ENCODE data around the gene CMTM8. TPM values are rescaled to one million over a fixed set of nuclear protein-coding genes. Genes with fewer than 3 reads are reported as not detected.

CMTM8 gene
- polyA plus RNA-seq, 4 donors, result 5.4 to 41.3 (median 8.0) TPM

GRCh38 chr3:32367442-32367841, 129.0 kb downstream of the CMTM8 start:
- Histone ChIP-seq H3K36me3 (ENCODE audit: control insufficient read depth in 3 of 3, insufficient read depth in 2 of 3, low read depth in 1 of 3, low read length in 3 of 3) (peaks cover 0 to 20% (median 2%) of the 10 kb centered on the region in 3 donors), H3K4me1 (ENCODE audit: control insufficient read depth in 3 of 3, insufficient read depth in 2 of 3, low read depth in 1 of 3, low read length in 2 of 3) (no peaks in the 10 kb centered on the region), H3K4me3 (ENCODE audit: low read depth in 1 of 3, low read length in 3 of 3) (no peak overlapping the region), H3K27ac (ENCODE audit: low read depth in 1 of 3, low read length in 2 of 3) (no peak overlapping the region), H3K9me3 (ENCODE audit: control insufficient read depth in 2 of 2, insufficient read depth in 1 of 2, low read depth in 1 of 2, low read length in 1 of 2) (no peaks in the 10 kb centered on the region), H3K27me3 (ENCODE audit: control insufficient read depth in 3 of 3, insufficient read depth in 3 of 3, low read length in 3 of 3) (no peaks in the 10 kb centered on the region)
- DNase-seq (no peak), FAIRE-seq (no peak)
- WGBS, 3 donors, result 91 to 95% (median 95%) methylated on average over 8 to 10 of the region's 10 CpGs

- FAIRE-seq (no peak), DNase-seq (no peak)
- Histone ChIP-seq H3K27me3 (ENCODE audit: control insufficient read depth in 3 of 3, insufficient read depth in 3 of 3, low read length in 3 of 3) (no peaks in the 10 kb centered on the region), H3K4me1 (ENCODE audit: control insufficient read depth in 3 of 3, insufficient read depth in 2 of 3, low read depth in 1 of 3, low read length in 2 of 3) (no peaks in the 10 kb centered on the region), H3K36me3 (ENCODE audit: control insufficient read depth in 3 of 3, insufficient read depth in 2 of 3, low read depth in 1 of 3, low read length in 3 of 3) (peaks cover 0 to 7% (median 2%) of the 10 kb centered on the region in 3 donors), H3K4me3 (ENCODE audit: low read depth in 1 of 3, low read length in 3 of 3) (no peak overlapping the region), H3K27ac (ENCODE audit: low read depth in 1 of 3, low read length in 2 of 3) (peak overlapping the region in 1 of 3 donors; percentile 27), H3K9me3 (ENCODE audit: control insufficient read depth in 2 of 2, insufficient read depth in 1 of 2, low read depth in 1 of 2, low read length in 1 of 2) (no peaks in the 10 kb centered on the region)
- WGBS, 3 donors, result 76 to 92% (median 77%) methylated on average over 7 of the region's 7 CpGs
Observed at GRCh38 chr3:32371461-32372212, 133.2 kb downstream of the CMTM8 start.

GRCh38 chr3:32372213-32372490, 133.7 kb downstream of the CMTM8 start:
- Histone ChIP-seq H3K27me3 (ENCODE audit: control insufficient read depth in 3 of 3, insufficient read depth in 3 of 3, low read length in 3 of 3) (no peaks in the 10 kb centered on the region), H3K36me3 (ENCODE audit: control insufficient read depth in 3 of 3, insufficient read depth in 2 of 3, low read depth in 1 of 3, low read length in 3 of 3) (peaks cover 0 to 7% (median 2%) of the 10 kb centered on the region in 3 donors), H3K4me3 (ENCODE audit: low read depth in 1 of 3, low read length in 3 of 3) (no peak overlapping the region), H3K4me1 (ENCODE audit: control insufficient read depth in 3 of 3, insufficient read depth in 2 of 3, low read depth in 1 of 3, low read length in 2 of 3) (no peaks in the 10 kb centered on the region), H3K27ac (ENCODE audit: low read depth in 1 of 3, low read length in 2 of 3) (peak overlapping the region in 1 of 3 donors; percentile 9), H3K9me3 (ENCODE audit: control insufficient read depth in 2 of 2, insufficient read depth in 1 of 2, low read depth in 1 of 2, low read length in 1 of 2) (no peaks in the 10 kb centered on the region)
- no peak for DNase-seq
- FAIRE-seq, result no peak
- 89 to 91% (median 90%) methylated on average over 4 of the region's 4 CpGs for WGBS, 3 donors

GRCh38 chr3:32373276-32373675, 134.8 kb downstream of the CMTM8 start:
- Histone ChIP-seq H3K4me3 (ENCODE audit: low read depth in 1 of 3, low read length in 3 of 3) (no peak overlapping the region), H3K27ac (ENCODE audit: low read depth in 1 of 3, low read length in 2 of 3) (no peak overlapping the region), H3K9me3 (ENCODE audit: control insufficient read depth in 2 of 2, insufficient read depth in 1 of 2, low read depth in 1 of 2, low read length in 1 of 2) (no peaks in the 10 kb centered on the region), H3K27me3 (ENCODE audit: control insufficient read depth in 3 of 3, insufficient read depth in 3 of 3, low read length in 3 of 3) (no peaks in the 10 kb centered on the region), H3K36me3 (ENCODE audit: control insufficient read depth in 3 of 3, insufficient read depth in 2 of 3, low read depth in 1 of 3, low read length in 3 of 3) (peaks cover 0 to 2% (median 0%) of the 10 kb centered on the region in 3 donors), H3K4me1 (ENCODE audit: control insufficient read depth in 3 of 3, insufficient read depth in 2 of 3, low read depth in 1 of 3, low read length in 2 of 3) (no peaks in the 10 kb centered on the region)
- FAIRE-seq (no peak), DNase-seq (no peak)
- WGBS, 3 donors, result 81 to 85% (median 84%) methylated on average over 5 of the region's 5 CpGs

GRCh38 chr3:32373844-32374243, 135.4 kb downstream of the CMTM8 start:
- H3K27ac ChIP-seq (ENCODE audit: low read depth in 1 of 3, low read length in 2 of 3), result no peak overlapping the region
- 68 to 87% (median 74%) methylated on average over 5 of the region's 5 CpGs for WGBS, 3 donors
- H3K27me3 ChIP-seq (ENCODE audit: control insufficient read depth in 3 of 3, insufficient read depth in 3 of 3, low read length in 3 of 3), result no peaks in the 10 kb centered on the region
- no peaks in the 10 kb centered on the region for H3K36me3 ChIP-seq (ENCODE audit: control insufficient read depth in 3 of 3, insufficient read depth in 2 of 3, low read depth in 1 of 3, low read length in 3 of 3)
- DNase-seq (no peak), FAIRE-seq (no peak)
- H3K4me3 ChIP-seq (ENCODE audit: low read depth in 1 of 3, low read length in 3 of 3), result no peak overlapping the region
- H3K4me1 ChIP-seq (ENCODE audit: control insufficient read depth in 3 of 3, insufficient read depth in 2 of 3, low read depth in 1 of 3, low read length in 2 of 3), result no peaks in the 10 kb centered on the region
- no peaks in the 10 kb centered on the region for H3K9me3 ChIP-seq (ENCODE audit: control insufficient read depth in 2 of 2, insufficient read depth in 1 of 2, low read depth in 1 of 2, low read length in 1 of 2)

- no peaks in the 10 kb centered on the region for H3K36me3 ChIP-seq (ENCODE audit: control insufficient read depth in 3 of 3, insufficient read depth in 2 of 3, low read depth in 1 of 3, low read length in 3 of 3)
- no peak overlapping the region for H3K4me3 ChIP-seq (ENCODE audit: low read depth in 1 of 3, low read length in 3 of 3)
- H3K27me3 ChIP-seq (ENCODE audit: control insufficient read depth in 3 of 3, insufficient read depth in 3 of 3, low read length in 3 of 3), result no peaks in the 10 kb centered on the region
- WGBS, 3 donors, result 62 to 68% (median 66%) methylated on average over 12 of the region's 12 CpGs
- peak; percentile 81 to 83 for DNase-seq
- no peak overlapping the region for H3K27ac ChIP-seq (ENCODE audit: low read depth in 1 of 3, low read length in 2 of 3)
- no peak for FAIRE-seq
- no peaks in the 10 kb centered on the region for H3K4me1 ChIP-seq (ENCODE audit: control insufficient read depth in 3 of 3, insufficient read depth in 2 of 3, low read depth in 1 of 3, low read length in 2 of 3)
- H3K9me3 ChIP-seq (ENCODE audit: control insufficient read depth in 2 of 2, insufficient read depth in 1 of 2, low read depth in 1 of 2, low read length in 1 of 2), result no peaks in the 10 kb centered on the region
Observed at GRCh38 chr3:32374788-32375595, 136.5 kb downstream of the CMTM8 start.

GRCh38 chr3:32375596-32375930, 137.1 kb downstream of the CMTM8 start:
- no peak for FAIRE-seq
- no peak for DNase-seq
- Histone ChIP-seq H3K9me3 (ENCODE audit: control insufficient read depth in 2 of 2, insufficient read depth in 1 of 2, low read depth in 1 of 2, low read length in 1 of 2) (no peaks in the 10 kb centered on the region), H3K27ac (ENCODE audit: low read depth in 1 of 3, low read length in 2 of 3) (no peak overlapping the region), H3K36me3 (ENCODE audit: control insufficient read depth in 3 of 3, insufficient read depth in 2 of 3, low read depth in 1 of 3, low read length in 3 of 3) (no peaks in the 10 kb centered on the region), H3K4me1 (ENCODE audit: control insufficient read depth in 3 of 3, insufficient read depth in 2 of 3, low read depth in 1 of 3, low read length in 2 of 3) (no peaks in the 10 kb centered on the region), H3K27me3 (ENCODE audit: control insufficient read depth in 3 of 3, insufficient read depth in 3 of 3, low read length in 3 of 3) (no peaks in the 10 kb centered on the region), H3K4me3 (ENCODE audit: low read depth in 1 of 3, low read length in 3 of 3) (no peak overlapping the region)
- WGBS, 3 donors, result 93 to 94% (median 94%) methylated on average over 5 of the region's 5 CpGs

- H3K9me3 ChIP-seq (ENCODE audit: control insufficient read depth in 2 of 2, insufficient read depth in 1 of 2, low read depth in 1 of 2, low read length in 1 of 2), result no peaks in the 10 kb centered on the region
- H3K27me3 ChIP-seq (ENCODE audit: control insufficient read depth in 3 of 3, insufficient read depth in 3 of 3, low read length in 3 of 3), result no peaks in the 10 kb centered on the region
- H3K4me3 ChIP-seq (ENCODE audit: low read depth in 1 of 3, low read length in 3 of 3), result no peak overlapping the region
- 54 to 71% (median 55%) methylated on average over 2 of the region's 2 CpGs for WGBS, 3 donors
- H3K27ac ChIP-seq (ENCODE audit: low read depth in 1 of 3, low read length in 2 of 3), result no peak overlapping the region
- no peaks in the 10 kb centered on the region for H3K4me1 ChIP-seq (ENCODE audit: control insufficient read depth in 3 of 3, insufficient read depth in 2 of 3, low read depth in 1 of 3, low read length in 2 of 3)
- no peaks in the 10 kb centered on the region for H3K36me3 ChIP-seq (ENCODE audit: control insufficient read depth in 3 of 3, insufficient read depth in 2 of 3, low read depth in 1 of 3, low read length in 3 of 3)
- DNase-seq, result no peak
- no peak for FAIRE-seq
Observed at GRCh38 chr3:32376115-32376514, 137.6 kb downstream of the CMTM8 start.

All from small intestine (tissue), 7 donors.